Upper lobe of left lung (tissue), 4 donors: ENCODE data around the gene PCGF1.

ENCODE experiments used
- EP300 ChIP-seq, 4 donors: sonication (generic); formaldehyde crosslinking; IDR thresholded peaks; one replicate each; pipeline ENCODE4 v1.5.1; 2017; ENCODE audit warnings: antibody characterized with exemption in 4 of 4, control low read depth in 2 of 4
- POLR2A ChIP-seq, 4 donors: fragments of 450-650 bp; IDR thresholded peaks; one replicate each; pipeline ENCODE4 v1.5.1; 2016 to 2017; ENCODE audit warnings: antibody characterized with exemption in 4 of 4, mild to moderate bottlenecking in 2 of 4
- TF ChIP-seq, protein P1 (sequence below), 6 experiments: fragments of 450-650 bp in 4 of 6; fragments of 200-600 bp in 2 of 6; sonication (generic) in 2 of 6; IDR thresholded peaks; one replicate each; pipeline ENCODE4 v1.5.1; 2016 to 2019; ENCODE audit warnings: antibody characterized with exemption in 6 of 6

DNA sequence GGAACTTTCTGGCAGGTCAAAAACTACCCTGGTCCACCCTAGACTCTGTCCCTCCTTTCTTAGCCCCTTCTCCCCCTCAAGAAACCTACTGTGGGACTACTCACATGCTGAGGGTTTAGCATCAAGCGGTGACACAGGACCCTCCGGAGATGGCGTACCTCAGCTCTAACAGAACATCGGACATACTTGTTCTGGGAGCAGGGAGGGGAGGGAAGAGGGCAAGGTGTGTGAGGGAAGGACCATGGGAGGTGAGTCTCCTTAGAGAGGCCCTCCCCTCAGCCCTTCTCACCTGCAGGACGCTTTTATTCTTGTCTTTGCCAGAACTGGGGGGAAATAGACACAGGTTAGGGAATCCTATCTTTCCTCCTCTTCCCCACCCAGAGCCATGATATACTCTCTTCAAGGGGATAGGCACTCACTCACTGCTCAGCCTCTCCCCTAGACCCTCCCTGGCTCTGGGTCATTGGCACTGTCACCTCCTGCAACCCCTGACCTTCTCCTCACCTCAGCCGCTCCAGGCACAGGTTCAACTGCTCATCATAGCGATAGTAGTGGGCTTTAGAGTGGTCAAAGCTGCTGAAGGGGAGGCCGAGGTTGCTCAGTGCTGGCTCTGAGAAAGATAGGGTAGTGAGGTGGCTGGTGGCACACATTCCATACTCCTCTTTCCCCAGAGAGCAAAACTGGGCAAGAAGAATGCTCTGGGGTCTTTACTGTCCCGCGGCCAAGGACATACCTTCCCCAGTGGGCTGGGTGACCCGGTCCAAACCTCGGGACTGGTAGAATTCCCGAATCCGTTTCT is 1.8 kb downstream of the PCGF1 start:
- no peak for TF ChIP-seq POLR2A (IDR thresholded peaks at IDR 0.05)
- no peak for TF ChIP-seq EP300 (IDR thresholded peaks at IDR 0.05)
- TF ChIP-seq, protein P1, sequence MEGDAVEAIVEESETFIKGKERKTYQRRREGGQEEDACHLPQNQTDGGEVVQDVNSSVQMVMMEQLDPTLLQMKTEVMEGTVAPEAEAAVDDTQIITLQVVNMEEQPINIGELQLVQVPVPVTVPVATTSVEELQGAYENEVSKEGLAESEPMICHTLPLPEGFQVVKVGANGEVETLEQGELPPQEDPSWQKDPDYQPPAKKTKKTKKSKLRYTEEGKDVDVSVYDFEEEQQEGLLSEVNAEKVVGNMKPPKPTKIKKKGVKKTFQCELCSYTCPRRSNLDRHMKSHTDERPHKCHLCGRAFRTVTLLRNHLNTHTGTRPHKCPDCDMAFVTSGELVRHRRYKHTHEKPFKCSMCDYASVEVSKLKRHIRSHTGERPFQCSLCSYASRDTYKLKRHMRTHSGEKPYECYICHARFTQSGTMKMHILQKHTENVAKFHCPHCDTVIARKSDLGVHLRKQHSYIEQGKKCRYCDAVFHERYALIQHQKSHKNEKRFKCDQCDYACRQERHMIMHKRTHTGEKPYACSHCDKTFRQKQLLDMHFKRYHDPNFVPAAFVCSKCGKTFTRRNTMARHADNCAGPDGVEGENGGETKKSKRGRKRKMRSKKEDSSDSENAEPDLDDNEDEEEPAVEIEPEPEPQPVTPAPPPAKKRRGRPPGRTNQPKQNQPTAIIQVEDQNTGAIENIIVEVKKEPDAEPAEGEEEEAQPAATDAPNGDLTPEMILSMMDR (IDR thresholded peaks at IDR 0.05) = no peak
